DMS53 treated with DMSO at 0.1 percent for 48 hours (cell line): ENCODE results near the gene ZMYND11.
"Not testable (repeated sequence)": the region's sequence is repeated elsewhere in the genome, so short reads cannot be mapped to it uniquely, and the experiment has no call there.

Experiments
- DNase-seq: peaks from one replicate; lab custom pipeline; 2025; ENCODE audit not compliant: unreplicated experiment; lab: John Stamatoyannopoulos, UW

The ZMYND11 gene

GRCh38 chr10:279232-279631 is 144.0 kb downstream of the ZMYND11 start:
- no peak for DNase-seq

GRCh38 chr10:279655-280054 is 144.4 kb downstream of the ZMYND11 start:
- no peak for DNase-seq

GRCh38 chr10:282294-283139 is 147.3 kb downstream of the ZMYND11 start:
- DNase-seq, result no peak

GRCh38 chr10:283140-283479 is 147.9 kb downstream of the ZMYND11 start:
- no peak for DNase-seq

- no peak for DNase-seq
These were observed 148.7 kb downstream of the ZMYND11 start for GRCh38 chr10:283916-284356.

- DNase-seq, result no peak
These were observed 150.0 kb downstream of the ZMYND11 start for GRCh38 chr10:285216-285615.

GRCh38 chr10:287026-287709 is 151.9 kb downstream of the ZMYND11 start:
- no peak for DNase-seq

GRCh38 chr10:287814-288213 is 152.6 kb downstream of the ZMYND11 start:
- DNase-seq, result no peak

GRCh38 chr10:288316-289200 is 153.3 kb downstream of the ZMYND11 start:
- DNase-seq, result no peak

- DNase-seq, result no peak
These were observed 154.3 kb downstream of the ZMYND11 start for GRCh38 chr10:289581-289980.

- DNase-seq, result no peak
These were observed 154.9 kb downstream of the ZMYND11 start for GRCh38 chr10:290026-290725.

- DNase-seq, result no peak
These were observed 158.4 kb downstream of the ZMYND11 start for GRCh38 chr10:293636-294035.

- DNase-seq, result no peak
These were observed 162.3 kb downstream of the ZMYND11 start for GRCh38 chr10:297567-297966.

- no peak for DNase-seq
These were observed 162.8 kb downstream of the ZMYND11 start for GRCh38 chr10:298033-298432.

GRCh38 chr10:299512-299911 is 164.3 kb downstream of the ZMYND11 start:
- no peak for DNase-seq

- no peak for DNase-seq
These were observed 164.7 kb downstream of the ZMYND11 start for GRCh38 chr10:299969-300368.

- not testable (repeated sequence) for DNase-seq
These were observed 165.3 kb downstream of the ZMYND11 start for GRCh38 chr10:300580-300979.

GRCh38 chr10:301536-301935 is 166.3 kb downstream of the ZMYND11 start:
- DNase-seq, result no peak
